Measurements from ENCODE around the gene CAMK1G.

The CAMK1G gene

DNA sequence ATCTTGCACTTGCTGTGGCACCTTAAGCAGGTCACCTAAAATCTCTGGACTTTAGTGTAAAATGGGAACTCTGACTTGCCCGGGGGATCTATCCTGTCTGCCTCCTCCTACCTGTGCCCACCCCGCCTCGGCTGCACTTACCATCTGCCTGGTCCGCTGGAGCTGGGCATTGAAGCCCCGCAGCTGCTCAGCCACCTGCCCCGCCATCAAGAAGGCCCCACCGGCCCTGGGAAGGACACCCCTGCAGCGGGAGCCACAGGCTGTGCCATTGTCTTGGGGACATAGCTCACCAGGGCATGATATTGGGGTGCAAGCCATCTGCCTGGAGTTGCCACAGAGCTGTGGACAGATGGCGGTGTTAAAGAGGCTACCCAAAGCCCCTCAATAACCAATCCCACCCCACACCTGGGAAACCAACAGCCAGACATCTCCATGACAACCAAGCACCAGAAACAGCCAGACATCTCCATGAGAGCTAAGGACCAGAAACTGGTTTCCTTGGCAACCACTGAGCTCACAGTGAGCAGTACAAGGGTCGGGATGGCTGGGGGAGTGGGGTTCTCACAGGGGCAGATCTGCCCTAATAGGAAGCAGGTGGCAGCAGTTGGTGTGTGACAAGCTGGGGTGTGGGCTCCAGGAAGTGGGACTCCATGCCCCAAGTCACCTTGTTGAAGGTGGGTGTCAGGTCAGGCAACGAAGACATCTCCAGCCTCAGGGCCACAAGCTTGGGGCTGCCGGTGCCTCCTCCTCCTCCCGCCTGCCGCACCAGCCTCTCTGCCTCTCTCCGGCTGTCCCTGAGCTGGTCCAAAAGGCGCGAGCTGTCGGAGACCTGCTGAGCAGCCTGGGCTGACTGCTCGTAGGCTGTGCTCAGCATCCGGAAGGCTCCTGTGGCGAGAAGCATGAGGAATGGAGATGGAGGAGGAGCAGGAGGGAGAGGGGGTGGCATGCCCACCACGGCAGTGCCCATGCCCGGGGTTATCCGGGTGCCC is 39.6 kb downstream of the CAMK1G start:
- H3K27ac ChIP-seq (ENCODE audit: low read length) = no peak overlapping the region
- H3K9me3 ChIP-seq (ENCODE audit: control insufficient read depth in 1 of 2, low read length in 2 of 2) = no peaks in the 10 kb centered on the region
- no peaks in the 10 kb centered on the region for H3K36me3 ChIP-seq (ENCODE audit: control insufficient read depth in 1 of 2, insufficient read depth in 2 of 2, low read length in 2 of 2)
- no peak overlapping the region for H3K4me3 ChIP-seq (ENCODE audit: low read depth in 1 of 2, low read length in 2 of 2)
- peaks cover 0 to 17% of the 10 kb centered on the region in 2 donors for H3K4me1 ChIP-seq (ENCODE audit: control insufficient read depth in 1 of 2, insufficient read depth in 2 of 2, low read length in 2 of 2)
- H3K27me3 ChIP-seq (ENCODE audit: low read depth, low read length) = no peaks in the 10 kb centered on the region

DNA sequence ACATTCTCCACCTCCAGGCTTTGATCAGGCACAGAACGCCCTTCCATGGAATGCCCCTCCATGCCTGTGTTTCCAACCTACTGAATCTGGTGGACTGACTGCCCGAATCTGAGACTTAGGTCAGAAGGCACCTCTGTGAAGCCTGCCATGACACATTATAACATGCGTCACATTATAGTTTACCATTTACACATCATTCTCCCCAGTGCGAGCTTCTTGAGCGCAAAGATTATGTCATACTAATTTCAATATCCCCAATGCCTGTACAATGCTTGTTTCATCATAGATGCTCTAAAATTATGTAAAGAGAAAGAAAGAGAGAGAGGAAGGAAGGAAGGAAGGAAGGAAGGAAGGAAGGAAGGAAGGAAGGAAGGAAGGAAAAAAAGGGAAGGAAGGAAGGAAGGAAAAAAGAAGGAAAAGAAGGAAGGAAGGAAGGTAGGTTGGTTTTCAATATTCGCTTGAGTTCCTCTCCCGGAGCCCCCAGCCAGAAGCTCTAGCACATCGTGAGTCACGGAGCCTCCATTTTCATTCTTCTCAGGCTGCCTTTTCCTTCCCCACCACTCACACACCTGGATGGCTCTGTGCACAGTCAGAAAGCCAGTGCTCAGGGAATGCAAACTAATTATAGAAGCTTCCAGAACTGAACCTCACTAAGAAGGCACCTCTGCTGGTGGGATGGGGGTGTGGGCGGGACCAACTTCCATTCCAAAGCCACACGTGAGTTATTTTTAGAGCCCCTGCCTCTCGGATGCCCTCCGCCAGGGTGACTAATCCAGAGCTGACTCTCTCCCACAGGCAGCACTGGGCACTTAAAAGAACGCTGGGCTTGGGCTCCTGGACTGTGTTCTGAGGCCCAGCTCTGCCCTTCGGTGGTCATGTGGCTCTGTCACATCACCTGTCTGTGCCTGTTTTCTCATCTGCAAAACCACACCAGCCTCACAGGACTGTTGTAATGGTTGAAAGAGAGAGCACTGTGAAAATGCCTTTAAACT is 41.3 kb downstream of the CAMK1G start:
- no peaks in the 10 kb centered on the region for H3K27me3 ChIP-seq (ENCODE audit: low read depth, low read length)
- peaks cover 0 to 17% of the 10 kb centered on the region in 2 donors for H3K4me1 ChIP-seq (ENCODE audit: control insufficient read depth in 1 of 2, insufficient read depth in 2 of 2, low read length in 2 of 2)
- H3K27ac ChIP-seq (ENCODE audit: low read length) = no peak overlapping the region
- H3K9me3 ChIP-seq (ENCODE audit: control insufficient read depth in 1 of 2, low read length in 2 of 2) = no peaks in the 10 kb centered on the region
- no peaks in the 10 kb centered on the region for H3K36me3 ChIP-seq (ENCODE audit: control insufficient read depth in 1 of 2, insufficient read depth in 2 of 2, low read length in 2 of 2)
- no peak overlapping the region for H3K4me3 ChIP-seq (ENCODE audit: low read depth in 1 of 2, low read length in 2 of 2)

DNA sequence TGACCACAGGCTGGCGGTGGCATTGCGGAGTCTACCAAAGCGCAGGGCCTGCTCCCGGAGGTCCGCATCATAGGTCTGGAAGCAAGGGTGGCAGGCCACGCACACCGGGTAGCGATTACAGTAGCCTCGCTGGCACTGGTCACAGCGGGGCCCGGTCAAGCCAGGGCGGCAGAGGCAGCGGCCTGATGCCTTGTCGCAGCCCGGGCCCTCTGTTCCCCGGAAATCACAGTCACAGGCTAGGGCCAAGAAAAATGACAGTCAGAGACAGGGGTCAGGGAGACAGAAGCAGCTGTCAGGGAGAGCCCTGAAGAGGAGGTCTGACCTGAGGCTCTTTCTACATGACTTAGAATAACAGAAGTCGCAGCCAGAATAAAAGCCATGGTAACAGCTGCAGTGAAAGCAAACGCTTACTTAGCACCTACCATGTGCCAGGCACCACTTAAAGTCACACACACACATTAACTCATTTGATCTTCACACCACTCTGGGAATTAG is 42.3 kb downstream of the CAMK1G start:
- Histone ChIP-seq H3K27ac (ENCODE audit: low read length) (no peak overlapping the region), H3K4me1 (ENCODE audit: control insufficient read depth in 1 of 2, insufficient read depth in 2 of 2, low read length in 2 of 2) (peaks cover 0 to 17% of the 10 kb centered on the region in 2 donors), H3K27me3 (ENCODE audit: low read depth, low read length) (no peaks in the 10 kb centered on the region), H3K9me3 (ENCODE audit: control insufficient read depth in 1 of 2, low read length in 2 of 2) (no peaks in the 10 kb centered on the region), H3K36me3 (ENCODE audit: control insufficient read depth in 1 of 2, insufficient read depth in 2 of 2, low read length in 2 of 2) (no peaks in the 10 kb centered on the region), H3K4me3 (ENCODE audit: low read depth in 1 of 2, low read length in 2 of 2) (no peak overlapping the region)

DNA sequence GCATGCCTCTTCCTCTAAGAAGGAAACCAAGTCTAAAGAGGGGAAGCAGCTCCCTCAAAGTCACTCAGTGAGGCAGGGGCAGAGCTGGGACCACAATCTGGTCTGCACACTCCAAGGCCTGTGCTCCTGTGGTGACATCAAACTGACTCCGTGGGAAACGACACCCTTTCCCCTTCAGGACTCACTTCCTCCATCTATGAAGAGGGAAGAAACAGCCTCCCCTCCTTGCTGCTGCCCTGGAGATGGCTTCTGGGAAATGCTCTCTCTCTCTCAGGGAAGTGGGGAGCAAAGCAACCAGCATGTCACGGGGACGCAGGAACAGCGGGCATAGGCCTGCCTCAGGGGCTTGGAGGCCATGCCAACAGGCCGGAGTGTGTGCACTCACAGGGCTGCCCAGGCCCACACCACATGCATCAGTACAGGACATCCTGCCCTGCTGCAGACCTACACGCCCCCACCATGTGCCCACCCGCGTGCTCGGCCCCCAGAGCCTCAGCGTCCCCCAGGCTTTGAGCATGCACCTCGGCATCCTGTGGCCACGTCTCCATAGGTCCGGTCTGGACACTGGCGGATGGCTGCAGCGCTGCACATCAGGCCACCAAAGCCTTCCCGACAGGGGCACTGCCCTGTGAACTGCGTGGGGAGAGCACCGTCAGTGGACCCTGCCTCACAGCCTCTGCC is 43.0 kb downstream of the CAMK1G start:
- H3K27ac ChIP-seq (ENCODE audit: low read length) = no peak overlapping the region
- H3K4me1 ChIP-seq (ENCODE audit: control insufficient read depth in 1 of 2, insufficient read depth in 2 of 2, low read length in 2 of 2) = peaks cover 0 to 17% of the 10 kb centered on the region in 2 donors
- H3K36me3 ChIP-seq (ENCODE audit: control insufficient read depth in 1 of 2, insufficient read depth in 2 of 2, low read length in 2 of 2) = no peaks in the 10 kb centered on the region
- H3K9me3 ChIP-seq (ENCODE audit: control insufficient read depth in 1 of 2, low read length in 2 of 2) = no peaks in the 10 kb centered on the region
- H3K4me3 ChIP-seq (ENCODE audit: low read depth in 1 of 2, low read length in 2 of 2) = no peak overlapping the region
- H3K27me3 ChIP-seq (ENCODE audit: low read depth, low read length) = no peaks in the 10 kb centered on the region

DNA sequence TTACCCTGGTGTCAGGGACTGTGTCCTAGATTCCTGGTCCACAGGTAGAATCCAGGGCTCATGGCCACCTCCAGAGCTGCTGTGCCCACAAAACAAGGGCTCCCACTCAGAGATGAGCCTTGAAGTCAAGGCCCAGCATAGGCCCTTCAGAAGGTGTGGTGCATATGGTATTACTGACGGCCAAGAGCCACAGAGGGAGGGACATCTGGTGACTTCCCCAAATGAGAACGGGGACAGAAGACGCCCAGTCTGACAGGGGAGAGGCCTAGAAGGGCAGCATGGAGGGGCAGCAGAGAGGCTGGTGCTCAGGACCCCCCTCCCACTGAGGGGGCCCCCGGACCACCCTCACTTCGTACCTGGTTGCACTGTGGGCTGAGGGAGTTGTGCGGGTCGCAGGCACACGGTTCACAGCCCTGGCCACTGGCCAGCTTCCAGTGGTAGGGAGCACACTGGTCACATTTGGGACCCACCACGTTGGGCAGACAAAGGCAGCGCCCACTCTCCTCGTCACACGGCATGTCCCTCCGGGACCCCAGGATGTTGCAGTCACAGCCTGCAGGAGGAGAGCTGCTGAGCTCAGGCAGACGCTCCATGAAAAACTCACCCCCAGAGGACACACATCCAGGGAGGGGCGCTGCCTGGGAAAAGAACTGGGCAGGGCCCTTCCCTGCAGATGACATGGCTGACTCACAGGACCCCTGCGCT is 43.7 kb downstream of the CAMK1G start:
- Histone ChIP-seq H3K4me1 (ENCODE audit: control insufficient read depth in 1 of 2, insufficient read depth in 2 of 2, low read length in 2 of 2) (peaks cover 0 to 17% of the 10 kb centered on the region in 2 donors), H3K27me3 (ENCODE audit: low read depth, low read length) (no peaks in the 10 kb centered on the region), H3K9me3 (ENCODE audit: control insufficient read depth in 1 of 2, low read length in 2 of 2) (no peaks in the 10 kb centered on the region), H3K4me3 (ENCODE audit: low read depth in 1 of 2, low read length in 2 of 2) (no peak overlapping the region), H3K36me3 (ENCODE audit: control insufficient read depth in 1 of 2, insufficient read depth in 2 of 2, low read length in 2 of 2) (no peaks in the 10 kb centered on the region), H3K27ac (ENCODE audit: low read length) (no peak overlapping the region)

DNA sequence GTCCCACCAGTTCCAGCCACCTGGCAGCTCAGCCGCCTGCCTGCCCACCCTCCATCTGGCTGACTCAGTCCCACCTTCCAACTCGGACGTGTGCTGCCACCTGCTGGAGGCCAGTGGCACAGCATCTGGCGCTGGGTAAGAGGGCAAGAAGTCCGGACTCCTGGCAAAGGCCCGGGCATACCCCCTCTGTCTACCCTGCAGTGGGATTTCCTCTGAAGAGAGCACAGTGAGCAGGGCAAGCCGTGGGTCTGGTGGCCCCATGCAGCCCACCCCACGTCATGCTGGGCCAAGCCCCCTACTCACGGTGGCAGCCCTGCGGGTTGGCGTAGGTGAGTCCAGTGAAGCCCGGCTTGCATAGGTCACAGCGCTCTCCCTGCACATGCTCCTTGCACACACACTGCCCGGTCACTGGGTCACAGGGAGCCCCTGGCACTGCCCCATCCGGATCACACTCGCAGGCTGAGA is 44.2 kb downstream of the CAMK1G start:
- Histone ChIP-seq H3K27ac (ENCODE audit: low read length) (no peak overlapping the region), H3K27me3 (ENCODE audit: low read depth, low read length) (no peaks in the 10 kb centered on the region), H3K4me3 (ENCODE audit: low read depth in 1 of 2, low read length in 2 of 2) (no peak overlapping the region), H3K9me3 (ENCODE audit: control insufficient read depth in 1 of 2, low read length in 2 of 2) (no peaks in the 10 kb centered on the region), H3K4me1 (ENCODE audit: control insufficient read depth in 1 of 2, insufficient read depth in 2 of 2, low read length in 2 of 2) (peaks cover 0 to 17% of the 10 kb centered on the region in 2 donors), H3K36me3 (ENCODE audit: control insufficient read depth in 1 of 2, insufficient read depth in 2 of 2, low read length in 2 of 2) (no peaks in the 10 kb centered on the region)

DNA sequence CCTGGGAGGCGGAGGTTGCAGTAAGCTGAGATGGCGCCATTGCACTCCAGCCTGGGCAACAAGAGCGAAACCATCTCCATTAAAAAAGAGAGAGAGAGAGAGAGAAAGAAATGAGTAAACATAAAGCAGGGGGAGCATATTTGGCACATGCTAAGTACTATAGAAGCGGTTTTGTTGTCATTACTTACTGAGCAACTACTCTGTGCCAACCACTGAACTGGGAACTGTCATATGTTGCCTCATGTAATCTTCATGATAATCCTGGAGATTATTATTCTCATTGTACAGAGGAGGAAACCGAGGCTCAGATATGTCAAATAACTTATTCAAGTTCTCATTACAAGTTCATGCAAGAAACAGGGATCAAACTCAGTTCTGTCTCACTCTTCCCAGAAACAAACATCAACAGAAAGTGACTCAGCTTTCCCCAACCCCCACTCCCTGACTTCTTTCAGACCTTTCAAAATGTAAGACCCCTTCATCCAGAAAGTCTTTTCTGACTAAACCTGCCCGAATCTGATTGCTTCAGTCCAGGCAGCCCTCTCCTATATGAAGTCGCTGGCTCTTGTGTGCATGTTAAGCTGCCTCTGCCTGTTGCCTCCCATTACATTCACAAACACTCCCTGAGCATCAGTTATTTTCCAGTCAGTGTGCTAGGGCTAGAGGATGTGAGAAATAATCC is 45.2 kb downstream of the CAMK1G start:
- Histone ChIP-seq H3K27me3 (ENCODE audit: low read depth, low read length) (no peaks in the 10 kb centered on the region), H3K36me3 (ENCODE audit: control insufficient read depth in 1 of 2, insufficient read depth in 2 of 2, low read length in 2 of 2) (no peaks in the 10 kb centered on the region)

DNA sequence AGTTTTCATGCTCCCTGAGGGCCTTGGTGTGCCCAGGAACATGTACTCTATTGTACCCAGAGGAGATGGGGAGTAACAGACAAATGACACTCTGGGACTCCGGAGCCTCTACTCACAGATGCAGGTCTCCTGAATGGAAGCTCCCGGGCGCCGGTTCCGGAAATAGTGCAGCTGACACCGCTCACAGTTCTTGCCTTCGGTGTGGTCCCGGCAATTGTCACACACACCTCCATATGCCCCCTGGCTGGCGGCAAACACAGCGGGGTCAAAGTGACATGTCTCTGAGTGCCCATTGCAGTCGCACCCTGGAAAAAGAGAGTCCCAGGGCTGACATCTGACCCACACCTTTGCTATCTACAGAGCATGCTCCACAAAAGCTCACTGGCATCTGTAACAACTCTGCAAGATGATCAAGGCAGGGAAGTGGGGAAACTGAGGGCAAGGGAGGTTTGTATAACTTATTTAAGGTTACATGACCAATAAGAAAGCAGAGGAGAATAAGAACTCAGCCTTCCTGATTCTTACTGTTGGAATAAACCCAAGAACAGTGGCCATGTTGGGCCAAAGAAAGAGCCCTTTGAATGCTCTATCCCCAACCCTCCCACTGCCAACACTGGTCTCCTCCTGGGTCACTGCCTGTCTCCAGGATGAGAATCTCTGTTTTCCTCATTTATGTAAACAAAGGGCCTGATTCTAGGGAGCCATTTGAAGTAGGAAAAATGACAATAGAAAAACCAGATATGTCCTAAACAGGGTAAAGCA is 46.3 kb downstream of the CAMK1G start:
- Histone ChIP-seq H3K4me3 (ENCODE audit: low read depth in 1 of 2, low read length in 2 of 2) (no peak overlapping the region), H3K9me3 (ENCODE audit: control insufficient read depth in 1 of 2, low read length in 2 of 2) (no peaks in the 10 kb centered on the region), H3K4me1 (ENCODE audit: control insufficient read depth in 1 of 2, insufficient read depth in 2 of 2, low read length in 2 of 2) (peaks cover 0 to 17% of the 10 kb centered on the region in 2 donors), H3K36me3 (ENCODE audit: control insufficient read depth in 1 of 2, insufficient read depth in 2 of 2, low read length in 2 of 2) (no peaks in the 10 kb centered on the region), H3K27ac (ENCODE audit: low read length) (no peak overlapping the region), H3K27me3 (ENCODE audit: low read depth, low read length) (no peaks in the 10 kb centered on the region)

More for the DNA sequence above, 45.2 kb downstream of the CAMK1G start:
- Histone ChIP-seq H3K27ac (ENCODE audit: low read length) (no peak overlapping the region), H3K4me3 (ENCODE audit: low read depth in 1 of 2, low read length in 2 of 2) (no peak overlapping the region), H3K9me3 (ENCODE audit: control insufficient read depth in 1 of 2, low read length in 2 of 2) (no peaks in the 10 kb centered on the region), H3K4me1 (ENCODE audit: control insufficient read depth in 1 of 2, insufficient read depth in 2 of 2, low read length in 2 of 2) (peaks cover 0 to 17% of the 10 kb centered on the region in 2 donors)

DNA sequence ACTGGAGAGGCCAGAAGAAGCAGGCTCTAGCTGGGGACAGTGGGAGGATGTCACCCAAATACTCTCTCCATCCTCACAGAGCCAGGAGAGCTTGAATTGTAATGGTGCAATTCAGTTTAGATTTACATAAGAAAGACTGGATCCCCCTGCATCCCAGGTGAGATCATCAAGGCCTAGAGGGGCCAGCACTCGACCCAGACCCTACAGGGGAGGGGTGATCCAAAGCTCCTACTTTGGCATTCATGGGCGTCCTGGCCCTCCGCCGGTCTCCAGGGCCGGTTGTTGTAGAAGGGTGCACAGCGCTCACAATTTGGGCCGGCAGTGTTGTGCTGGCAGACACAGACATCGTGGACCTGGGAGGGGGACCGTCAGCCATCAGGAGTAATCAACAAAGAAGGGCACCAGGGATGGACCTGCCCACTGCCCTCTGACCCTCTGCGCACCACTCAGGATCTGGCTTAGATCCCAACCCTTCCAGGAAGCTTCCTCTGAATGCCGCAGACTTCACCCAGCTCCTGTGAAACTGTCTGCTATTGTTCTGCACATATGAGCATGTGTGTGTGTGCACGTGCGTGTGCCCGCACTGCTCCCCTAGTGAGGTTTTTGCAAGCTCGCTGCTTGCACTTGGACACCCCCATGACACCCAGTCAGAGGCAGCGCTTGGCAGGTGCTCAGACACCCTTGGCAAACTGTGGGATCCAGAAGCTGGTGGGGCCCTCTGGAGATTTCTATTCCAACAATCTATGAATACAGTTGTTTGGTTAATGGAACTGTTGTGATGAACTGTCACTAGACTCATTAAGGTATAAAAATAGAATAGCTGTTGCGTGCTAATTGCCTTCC is 47.1 kb downstream of the CAMK1G start:
- Histone ChIP-seq H3K4me3 (ENCODE audit: low read depth in 1 of 2, low read length in 2 of 2) (no peak overlapping the region), H3K27me3 (ENCODE audit: low read depth, low read length) (no peaks in the 10 kb centered on the region), H3K27ac (ENCODE audit: low read length) (no peak overlapping the region), H3K9me3 (ENCODE audit: control insufficient read depth in 1 of 2, low read length in 2 of 2) (no peaks in the 10 kb centered on the region), H3K4me1 (ENCODE audit: control insufficient read depth in 1 of 2, insufficient read depth in 2 of 2, low read length in 2 of 2) (peaks cover 0 to 12% of the 10 kb centered on the region in 2 donors), H3K36me3 (ENCODE audit: control insufficient read depth in 1 of 2, insufficient read depth in 2 of 2, low read length in 2 of 2) (no peaks in the 10 kb centered on the region)
